GM23338 (cell line): ENCODE data around the gene AKAP1. TPM values are rescaled to one million over a fixed set of nuclear protein-coding genes. Genes with fewer than 3 reads are reported as not detected.

Source experiments
- ATAC-seq: fragments of 200-7000 bp; cut with Tn5 transposase; 3 replicates; pipeline ENCODE4 v1.9.1; 2020
- DNase-seq: peaks from one replicate; pipeline ENCODE4 v3.0.0-alpha.2; 2015; ENCODE audit warnings: low spot score
- H2AFZ ChIP-seq: fragments of 200-600 bp; sonication (generic); 2 replicates; pipeline ENCODE4 v1.8.0; 2016; ENCODE audit warnings: antibody characterized with exemption, mild to moderate bottlenecking, moderate library complexity
- H3F3A ChIP-seq: fragments of 200-600 bp; sonication (generic); replicated peaks from 2 replicates; pipeline ENCODE4 v1.8.0; 2017; ENCODE audit warnings: antibody characterized with exemption, mixed run types, low read depth
- H3K27ac ChIP-seq: fragments of 200-600 bp; sonication (generic); 2 replicates; pipeline ENCODE4 v1.6.1; 2016; ENCODE audit warnings: low read depth
- H3K27me3 ChIP-seq: fragments of 200-600 bp; sonication (generic); 2 replicates; pipeline ENCODE4 v1.8.0; 2016; ENCODE audit warnings: mild to moderate bottlenecking, mixed run types, moderate library complexity; ENCODE audit not compliant: insufficient read depth
- H3K36me3 ChIP-seq: fragments of 200-600 bp; sonication (generic); 2 replicates; pipeline ENCODE4 v1.8.0; 2016; ENCODE audit warnings: mild to moderate bottlenecking; ENCODE audit not compliant: insufficient read depth
- H3K4me1 ChIP-seq: fragments of 200-600 bp; sonication (generic); 2 replicates; pipeline ENCODE4 v1.8.0; 2016; ENCODE audit warnings: mild to moderate bottlenecking, moderate library complexity; ENCODE audit not compliant: insufficient read depth
- H3K4me2 ChIP-seq: fragments of 200-600 bp; sonication (generic); 2 replicates; pipeline ENCODE4 v1.7.1; 2017; ENCODE audit warnings: mixed run types
- H3K4me3 ChIP-seq: fragments of 200-600 bp; sonication (generic); 2 replicates; pipeline ENCODE4 v1.6.1; 2016; ENCODE audit warnings: mixed run types
- H3K79me2 ChIP-seq: fragments of 200-600 bp; sonication (generic); replicated peaks from 2 replicates; pipeline ENCODE4 v1.8.0; 2017; ENCODE audit warnings: mild to moderate bottlenecking; ENCODE audit not compliant: insufficient read depth
- H3K9me2 ChIP-seq: fragments of 200-600 bp; sonication (generic); 2 replicates; pipeline ENCODE4 v1.8.0; 2017; ENCODE audit not compliant: insufficient read depth
- H4K20me1 ChIP-seq: fragments of 200-600 bp; sonication (generic); replicated peaks from 2 replicates; pipeline ENCODE4 v1.8.0; 2017; ENCODE audit warnings: mild to moderate bottlenecking; ENCODE audit not compliant: insufficient read depth
- H3K27ac Mint-ChIP-seq: 2 replicates; pipeline ENCODE4 v1.8.0; 2020; ENCODE audit warnings: inconsistent platforms, mild to moderate bottlenecking, moderate library complexity, mixed read lengths
- H3K27me3 Mint-ChIP-seq: 3 replicates; pipeline ENCODE4 v1.8.0; 2022; ENCODE audit warnings: low read depth, mild to moderate bottlenecking, moderate library complexity, mixed read lengths, inconsistent platforms; ENCODE audit not compliant: insufficient read depth, poor library complexity
- H3K36me3 Mint-ChIP-seq: 3 replicates; pipeline ENCODE4 v1.8.0; 2021; ENCODE audit warnings: low read depth, mild to moderate bottlenecking, inconsistent platforms, moderate library complexity, mixed read lengths
- H3K4me1 Mint-ChIP-seq: 3 replicates; pipeline ENCODE4 v1.8.0; 2020; ENCODE audit warnings: mild to moderate bottlenecking, inconsistent platforms, mixed read lengths
- H3K4me3 Mint-ChIP-seq: 3 replicates; pipeline ENCODE4 v1.8.0; 2021; ENCODE audit warnings: moderate library complexity, mild to moderate bottlenecking, inconsistent platforms, mixed read lengths
- H3K9me3 Mint-ChIP-seq: 3 replicates; pipeline ENCODE4 v1.8.0; 2020; ENCODE audit warnings: moderate library complexity, mild to moderate bottlenecking, inconsistent platforms, mixed read lengths
- CREB1 ChIP-seq: fragments of 250-450 bp; sonication (Bioruptor Pico); IDR thresholded peaks from 2 replicates; pipeline ENCODE4 v1.5.0; 2020; ENCODE audit warnings: low read depth, mild to moderate bottlenecking, moderate library complexity
- EZH2 ChIP-seq: fragments of 200-600 bp; sonication (generic); IDR thresholded peaks from one replicate; pipeline ENCODE4 v1.8.0; 2017; ENCODE audit warnings: antibody characterized with exemption, mild to moderate bottlenecking, low read depth; ENCODE audit not compliant: unreplicated experiment
- EZH2phosphoT487 ChIP-seq: fragments of 200-600 bp; sonication (generic); IDR thresholded peaks from one replicate; pipeline ENCODE4 v1.8.1; 2018; ENCODE audit warnings: antibody characterized with exemption; ENCODE audit not compliant: unreplicated experiment
- JUNB ChIP-seq: IDR thresholded peaks from one replicate; pipeline ENCODE4 v1.6.1; 2016; ENCODE audit warnings: antibody characterized with exemption; ENCODE audit not compliant: unreplicated experiment
- POLR2AphosphoS5 ChIP-seq: IDR thresholded peaks from 2 replicates; pipeline ENCODE4 v1.6.1; 2016; ENCODE audit warnings: antibody characterized with exemption, low read depth
- STAT1 ChIP-seq: IDR thresholded peaks from one replicate; pipeline ENCODE4 v1.6.1; 2016; ENCODE audit warnings: antibody characterized with exemption; ENCODE audit not compliant: unreplicated experiment
- ZNF114 ChIP-seq: fragments of 250-450 bp; sonication (Bioruptor Pico); IDR thresholded peaks from 2 replicates; pipeline ENCODE4 v1.5.0; 2020; ENCODE audit warnings: mild to moderate bottlenecking, moderate library complexity
- ZNF331 ChIP-seq: fragments of 250-450 bp; sonication (Bioruptor Pico); IDR thresholded peaks from 2 replicates; pipeline ENCODE4 v1.5.0; 2020; ENCODE audit warnings: low read depth, mild to moderate bottlenecking, moderate library complexity
- polyA plus RNA-seq: library from polyadenylated mRNA; unstranded; fragments of >200 nt; fragmentation: Nextera tagmentation; extraction: Ambion mirVana; gene quantifications from 2 replicates; pipeline ENCODE4 v1.2.1, GENCODE V29; 2016
- total RNA-seq: library from RNA; depleted of rRNA; stranded (reverse); fragments of >200 nt; shearing (Covaris generic); gene quantifications from 2 replicates; pipeline ENCODE4 v1.2.3, GENCODE V29; 2014
- TF ChIP-seq, protein P1 (sequence below): IDR thresholded peaks from 2 replicates; pipeline ENCODE4 v1.6.1; 2016; ENCODE audit warnings: antibody characterized with exemption
- TF ChIP-seq, protein P2 (sequence below): IDR thresholded peaks from one replicate; pipeline ENCODE4 v1.6.1; 2018; ENCODE audit warnings: antibody characterized with exemption; ENCODE audit not compliant: unreplicated experiment
- TF ChIP-seq, protein P3 (sequence below): fragments of 250-450 bp; sonication (Bioruptor Pico); IDR thresholded peaks from 2 replicates; pipeline ENCODE4 v1.5.0; 2020; ENCODE audit warnings: mild to moderate bottlenecking, moderate library complexity

AKAP1 gene
- total and polyA plus RNA-seq, 2 experiments from 2014 or later: 19.6 to 45.9 TPM

DNA sequence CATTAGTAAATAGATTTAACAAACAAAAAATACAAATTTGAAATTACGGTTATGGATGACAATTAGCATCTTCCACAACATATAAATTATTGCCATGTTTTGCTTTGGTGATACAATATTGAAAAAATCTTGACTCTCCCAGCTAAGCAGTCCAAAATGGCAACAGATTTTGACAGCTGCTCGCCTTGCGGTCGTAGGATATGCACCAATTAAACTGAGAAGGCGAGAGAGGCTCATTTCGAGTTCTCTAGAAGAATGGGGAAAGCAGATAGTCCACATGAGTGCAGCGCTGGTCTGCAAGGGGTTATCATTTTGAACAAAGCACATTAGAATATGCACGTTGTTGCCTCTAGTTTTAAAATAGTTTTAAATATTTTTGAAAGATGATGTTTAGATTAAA, 55.3 kb downstream of the AKAP1 start:
- peaks cover 3% of the 10 kb centered on the region; the same call in 2 of the 3 replicates for H3K36me3 Mint-ChIP-seq
- TF ChIP-seq CREB1 (CRISPR knock-in tag) (no peak), ZNF331 (CRISPR knock-in tag) (no peak)
- DNase-seq (no peak), ATAC-seq (no peak)
- H2AFZ ChIP-seq: no peak overlapping the region
- H3K4me1 Mint-ChIP-seq: peaks cover 32% of the 10 kb centered on the region
- no peaks in the 10 kb centered on the region for H3K79me2 ChIP-seq
- H3K36me3 ChIP-seq: no peaks in the 10 kb centered on the region
- H3K27ac Mint-ChIP-seq: no peak overlapping the region
- H3K27me3 Mint-ChIP-seq: peaks cover 12% of the 10 kb centered on the region
- H3K4me3 ChIP-seq: no peak overlapping the region
- no peaks in the 10 kb centered on the region for H4K20me1 ChIP-seq
- H3K4me1 ChIP-seq: peaks cover 23% of the 10 kb centered on the region
- no peaks in the 10 kb centered on the region for H3K9me2 ChIP-seq
- H3K9me3 Mint-ChIP-seq: peaks cover 3% of the 10 kb centered on the region; the same call in 1 of the 3 replicates
- no peak overlapping the region for H3K4me3 Mint-ChIP-seq
- no peak overlapping the region for H3K27ac ChIP-seq
- H3K27me3 ChIP-seq: no peaks in the 10 kb centered on the region
- no peak overlapping the region for H3K4me2 ChIP-seq
- peaks cover 6% of the 10 kb centered on the region; the same call in 1 of the 2 replicates for H3F3A ChIP-seq

DNA sequence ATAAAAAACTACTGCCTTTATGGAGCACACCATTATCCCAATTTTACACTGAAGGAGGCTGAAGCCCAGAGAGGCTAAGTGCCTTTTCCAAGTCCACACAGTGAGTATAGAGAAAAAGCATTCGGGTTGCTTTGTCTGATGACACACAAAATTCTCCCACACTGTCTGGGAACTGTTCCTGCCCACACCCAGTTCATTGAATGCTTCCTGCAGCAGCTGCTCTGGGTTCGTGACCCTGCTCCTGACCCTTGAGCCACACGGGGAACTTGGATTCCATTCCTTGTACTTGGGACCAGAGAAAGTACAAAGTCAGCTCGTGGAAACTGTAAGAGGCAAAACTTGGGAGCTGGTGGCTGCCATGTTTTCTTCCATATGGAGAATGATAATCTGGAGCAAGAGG, 57.9 kb downstream of the AKAP1 start:
- no peak overlapping the region for H3K4me3 ChIP-seq
- no peak overlapping the region for H3K4me2 ChIP-seq
- no peaks in the 10 kb centered on the region for H3K27me3 ChIP-seq
- ATAC-seq: no peak
- no peaks in the 10 kb centered on the region for H3K79me2 ChIP-seq
- no peak overlapping the region for H3K4me3 Mint-ChIP-seq
- peaks cover 10% of the 10 kb centered on the region for H3K27me3 Mint-ChIP-seq
- peaks cover 16% of the 10 kb centered on the region for H3K4me1 Mint-ChIP-seq
- H3K27ac Mint-ChIP-seq: no peak overlapping the region
- peaks cover 3% of the 10 kb centered on the region; the same call in 1 of the 3 replicates for H3K9me3 Mint-ChIP-seq
- no peak overlapping the region for H3K27ac ChIP-seq
- H4K20me1 ChIP-seq: no peaks in the 10 kb centered on the region
- H2AFZ ChIP-seq: peak overlapping the region; percentile 44; the same call in 1 of the 2 replicates
- H3F3A ChIP-seq: no peaks in the 10 kb centered on the region
- H3K36me3 ChIP-seq: no peaks in the 10 kb centered on the region
- no peaks in the 10 kb centered on the region for H3K9me2 ChIP-seq
- H3K36me3 Mint-ChIP-seq: peaks cover 3% of the 10 kb centered on the region; the same call in 2 of the 3 replicates
- DNase-seq: no peak
- peaks cover 8% of the 10 kb centered on the region for H3K4me1 ChIP-seq
- TF ChIP-seq CREB1 (CRISPR knock-in tag) (no peak), JUNB (no peak), EZH2phosphoT487 (no peak), EZH2 (no peak), ZNF114 (CRISPR knock-in tag) (no peak), POLR2AphosphoS5 (no peak), STAT1 (no peak)
- TF ChIP-seq, protein P1, sequence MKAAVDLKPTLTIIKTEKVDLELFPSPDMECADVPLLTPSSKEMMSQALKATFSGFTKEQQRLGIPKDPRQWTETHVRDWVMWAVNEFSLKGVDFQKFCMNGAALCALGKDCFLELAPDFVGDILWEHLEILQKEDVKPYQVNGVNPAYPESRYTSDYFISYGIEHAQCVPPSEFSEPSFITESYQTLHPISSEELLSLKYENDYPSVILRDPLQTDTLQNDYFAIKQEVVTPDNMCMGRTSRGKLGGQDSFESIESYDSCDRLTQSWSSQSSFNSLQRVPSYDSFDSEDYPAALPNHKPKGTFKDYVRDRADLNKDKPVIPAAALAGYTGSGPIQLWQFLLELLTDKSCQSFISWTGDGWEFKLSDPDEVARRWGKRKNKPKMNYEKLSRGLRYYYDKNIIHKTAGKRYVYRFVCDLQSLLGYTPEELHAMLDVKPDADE: no peak
- TF ChIP-seq, protein P2, sequence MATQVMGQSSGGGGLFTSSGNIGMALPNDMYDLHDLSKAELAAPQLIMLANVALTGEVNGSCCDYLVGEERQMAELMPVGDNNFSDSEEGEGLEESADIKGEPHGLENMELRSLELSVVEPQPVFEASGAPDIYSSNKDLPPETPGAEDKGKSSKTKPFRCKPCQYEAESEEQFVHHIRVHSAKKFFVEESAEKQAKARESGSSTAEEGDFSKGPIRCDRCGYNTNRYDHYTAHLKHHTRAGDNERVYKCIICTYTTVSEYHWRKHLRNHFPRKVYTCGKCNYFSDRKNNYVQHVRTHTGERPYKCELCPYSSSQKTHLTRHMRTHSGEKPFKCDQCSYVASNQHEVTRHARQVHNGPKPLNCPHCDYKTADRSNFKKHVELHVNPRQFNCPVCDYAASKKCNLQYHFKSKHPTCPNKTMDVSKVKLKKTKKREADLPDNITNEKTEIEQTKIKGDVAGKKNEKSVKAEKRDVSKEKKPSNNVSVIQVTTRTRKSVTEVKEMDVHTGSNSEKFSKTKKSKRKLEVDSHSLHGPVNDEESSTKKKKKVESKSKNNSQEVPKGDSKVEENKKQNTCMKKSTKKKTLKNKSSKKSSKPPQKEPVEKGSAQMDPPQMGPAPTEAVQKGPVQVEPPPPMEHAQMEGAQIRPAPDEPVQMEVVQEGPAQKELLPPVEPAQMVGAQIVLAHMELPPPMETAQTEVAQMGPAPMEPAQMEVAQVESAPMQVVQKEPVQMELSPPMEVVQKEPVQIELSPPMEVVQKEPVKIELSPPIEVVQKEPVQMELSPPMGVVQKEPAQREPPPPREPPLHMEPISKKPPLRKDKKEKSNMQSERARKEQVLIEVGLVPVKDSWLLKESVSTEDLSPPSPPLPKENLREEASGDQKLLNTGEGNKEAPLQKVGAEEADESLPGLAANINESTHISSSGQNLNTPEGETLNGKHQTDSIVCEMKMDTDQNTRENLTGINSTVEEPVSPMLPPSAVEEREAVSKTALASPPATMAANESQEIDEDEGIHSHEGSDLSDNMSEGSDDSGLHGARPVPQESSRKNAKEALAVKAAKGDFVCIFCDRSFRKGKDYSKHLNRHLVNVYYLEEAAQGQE: no peak
- TF ChIP-seq, protein P3, sequence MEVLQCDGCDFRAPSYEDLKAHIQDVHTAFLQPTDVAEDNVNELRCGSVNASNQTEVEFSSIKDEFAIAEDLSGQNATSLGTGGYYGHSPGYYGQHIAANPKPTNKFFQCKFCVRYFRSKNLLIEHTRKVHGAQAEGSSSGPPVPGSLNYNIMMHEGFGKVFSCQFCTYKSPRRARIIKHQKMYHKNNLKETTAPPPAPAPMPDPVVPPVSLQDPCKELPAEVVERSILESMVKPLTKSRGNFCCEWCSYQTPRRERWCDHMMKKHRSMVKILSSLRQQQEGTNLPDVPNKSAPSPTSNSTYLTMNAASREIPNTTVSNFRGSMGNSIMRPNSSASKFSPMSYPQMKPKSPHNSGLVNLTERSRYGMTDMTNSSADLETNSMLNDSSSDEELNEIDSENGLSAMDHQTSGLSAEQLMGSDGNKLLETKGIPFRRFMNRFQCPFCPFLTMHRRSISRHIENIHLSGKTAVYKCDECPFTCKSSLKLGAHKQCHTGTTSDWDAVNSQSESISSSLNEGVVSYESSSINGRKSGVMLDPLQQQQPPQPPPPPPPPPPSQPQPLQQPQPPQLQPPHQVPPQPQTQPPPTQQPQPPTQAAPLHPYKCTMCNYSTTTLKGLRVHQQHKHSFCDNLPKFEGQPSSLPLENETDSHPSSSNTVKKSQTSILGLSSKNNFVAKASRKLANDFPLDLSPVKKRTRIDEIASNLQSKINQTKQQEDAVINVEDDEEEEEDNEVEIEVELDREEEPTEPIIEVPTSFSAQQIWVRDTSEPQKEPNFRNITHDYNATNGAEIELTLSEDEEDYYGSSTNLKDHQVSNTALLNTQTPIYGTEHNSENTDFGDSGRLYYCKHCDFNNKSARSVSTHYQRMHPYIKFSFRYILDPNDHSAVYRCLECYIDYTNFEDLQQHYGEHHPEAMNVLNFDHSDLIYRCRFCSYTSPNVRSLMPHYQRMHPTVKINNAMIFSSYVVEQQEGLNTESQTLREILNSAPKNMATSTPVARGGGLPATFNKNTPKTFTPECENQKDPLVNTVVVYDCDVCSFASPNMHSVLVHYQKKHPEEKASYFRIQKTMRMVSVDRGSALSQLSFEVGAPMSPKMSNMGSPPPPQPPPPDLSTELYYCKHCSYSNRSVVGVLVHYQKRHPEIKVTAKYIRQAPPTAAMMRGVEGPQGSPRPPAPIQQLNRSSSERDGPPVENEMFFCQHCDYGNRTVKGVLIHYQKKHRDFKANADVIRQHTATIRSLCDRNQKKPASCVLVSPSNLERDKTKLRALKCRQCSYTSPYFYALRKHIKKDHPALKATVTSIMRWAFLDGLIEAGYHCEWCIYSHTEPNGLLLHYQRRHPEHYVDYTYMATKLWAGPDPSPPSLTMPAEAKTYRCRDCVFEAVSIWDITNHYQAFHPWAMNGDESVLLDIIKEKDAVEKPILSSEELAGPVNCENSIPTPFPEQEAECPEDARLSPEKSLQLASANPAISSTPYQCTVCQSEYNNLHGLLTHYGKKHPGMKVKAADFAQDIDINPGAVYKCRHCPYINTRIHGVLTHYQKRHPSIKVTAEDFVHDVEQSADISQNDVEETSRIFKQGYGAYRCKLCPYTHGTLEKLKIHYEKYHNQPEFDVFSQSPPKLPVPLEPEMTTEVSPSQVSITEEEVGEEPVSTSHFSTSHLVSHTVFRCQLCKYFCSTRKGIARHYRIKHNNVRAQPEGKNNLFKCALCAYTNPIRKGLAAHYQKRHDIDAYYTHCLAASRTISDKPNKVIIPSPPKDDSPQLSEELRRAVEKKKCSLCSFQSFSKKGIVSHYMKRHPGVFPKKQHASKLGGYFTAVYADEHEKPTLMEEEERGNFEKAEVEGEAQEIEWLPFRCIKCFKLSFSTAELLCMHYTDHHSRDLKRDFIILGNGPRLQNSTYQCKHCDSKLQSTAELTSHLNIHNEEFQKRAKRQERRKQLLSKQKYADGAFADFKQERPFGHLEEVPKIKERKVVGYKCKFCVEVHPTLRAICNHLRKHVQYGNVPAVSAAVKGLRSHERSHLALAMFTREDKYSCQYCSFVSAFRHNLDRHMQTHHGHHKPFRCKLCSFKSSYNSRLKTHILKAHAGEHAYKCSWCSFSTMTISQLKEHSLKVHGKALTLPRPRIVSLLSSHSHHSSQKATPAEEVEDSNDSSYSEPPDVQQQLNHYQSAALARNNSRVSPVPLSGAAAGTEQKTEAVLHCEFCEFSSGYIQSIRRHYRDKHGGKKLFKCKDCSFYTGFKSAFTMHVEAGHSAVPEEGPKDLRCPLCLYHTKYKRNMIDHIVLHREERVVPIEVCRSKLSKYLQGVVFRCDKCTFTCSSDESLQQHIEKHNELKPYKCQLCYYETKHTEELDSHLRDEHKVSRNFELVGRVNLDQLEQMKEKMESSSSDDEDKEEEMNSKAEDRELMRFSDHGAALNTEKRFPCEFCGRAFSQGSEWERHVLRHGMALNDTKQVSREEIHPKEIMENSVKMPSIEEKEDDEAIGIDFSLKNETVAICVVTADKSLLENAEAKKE (CRISPR knock-in tag): no peak
